GM12878 (cell line): ENCODE measurements around the gene ZDHHC7. TPM values are rescaled to one million over a fixed set of nuclear protein-coding genes. Genes with fewer than 3 reads are reported as not detected.

ENCODE experiments used
- ATAC-seq: fragments of 200-7000 bp; cut with Tn5 transposase; 3 replicates; pipeline ENCODE4 v1.9.1; 2020; ENCODE audit warnings: mild to moderate bottlenecking, moderate library complexity
- BruUV-seq: library from RNA; stranded (reverse); fragments of 400-500 nt; replicated peaks from 2 replicates; lab custom pipeline; 2021; lab: Mats Ljungman, UMichigan
- CTCF ChIA-PET: fragments of 300-600 bp; sonication (Branson Sonifier 250); formaldehyde crosslinking; extraction: SDS; loops from one replicate; lab custom pipeline; 2021; ENCODE audit warnings: inconsistent platforms; lab: Yijun Ruan, JAX
- POLR2A ChIA-PET: fragments of 350-600 bp; formaldehyde crosslinking; extraction: SDS; loops from one replicate; lab custom pipeline; 2021; ENCODE audit warnings: inconsistent platforms; lab: Charles Lee
- RAD21 ChIA-PET: fragments of 300-600 bp; sonication (Branson Sonifier 250); formaldehyde crosslinking; loops from one replicate; lab custom pipeline; 2023; ENCODE audit warnings: antibody characterized with exemption; ENCODE audit not compliant: unreplicated experiment; lab: Charles Lee
- SMC1A ChIA-PET: fragments of 300-600 bp; sonication (Branson Sonifier 250); formaldehyde crosslinking; loops from one replicate; lab custom pipeline; 2023; ENCODE audit not compliant: unreplicated experiment, uncharacterized antibody; lab: Charles Lee
- DNase-seq: peaks from one replicate; pipeline ENCODE4 v3.0.0-alpha.2; 2011; ENCODE audit warnings: low read depth, low spot score
- FAIRE-seq: peaks from 3 replicates; lab custom pipeline; 2011; peaks lifted over from hg19 to GRCh38; lab: Jason Lieb, UNC
- H2AFZ ChIP-seq: 2 replicates; pipeline ENCODE4 v1.6.0; 2011; ENCODE audit warnings: low read depth, low read length, control low read depth; ENCODE audit not compliant: control insufficient read depth
- H3K27ac ChIP-seq: 2 replicates; pipeline ENCODE4 v1.5.1; 2011; ENCODE audit warnings: control low read depth; ENCODE audit not compliant: control insufficient read depth, insufficient read depth
- H3K27me3 ChIP-seq, 2 experiments: replicated peaks in 1 of 2; 2 replicates each; pipeline versions ENCODE4 v1.6.0 to v1.6.1; 2011; ENCODE audit warnings: low read length in 1 of 2; ENCODE audit not compliant: control insufficient read depth in 2 of 2, insufficient read depth in 2 of 2
- H3K36me3 ChIP-seq, 2 experiments: 2 replicates each; pipeline ENCODE4 v1.5.1; 2011; ENCODE audit warnings: low read length in 1 of 2; ENCODE audit not compliant: control insufficient read depth in 2 of 2, insufficient read depth in 2 of 2
- H3K4me1 ChIP-seq: 2 replicates; pipeline ENCODE4 v1.6.1; 2011; ENCODE audit warnings: mild to moderate bottlenecking, low read length, moderate library complexity, mixed read lengths; ENCODE audit not compliant: control insufficient read depth, insufficient read depth
- H3K4me2 ChIP-seq: 2 replicates; pipeline ENCODE4 v1.6.0; 2011; ENCODE audit warnings: control low read depth; ENCODE audit not compliant: control insufficient read depth, insufficient read depth
- H3K4me3 ChIP-seq: fragments of 200-600 bp; sonication (generic); 2 replicates; pipeline ENCODE4 v1.5.1; 2016
- H3K79me2 ChIP-seq: 2 replicates; pipeline ENCODE4 v1.6.0; 2011; ENCODE audit warnings: low read length; ENCODE audit not compliant: control insufficient read depth, insufficient read depth
- H3K9ac ChIP-seq: 2 replicates; pipeline ENCODE4 v1.8.0; 2011; ENCODE audit warnings: low read length, control low read depth, mixed read lengths; ENCODE audit not compliant: control insufficient read depth, insufficient read depth
- H3K9me3 ChIP-seq: replicated peaks from 3 replicates; pipeline ENCODE4 v1.5.1; 2011; ENCODE audit warnings: mild to moderate bottlenecking, low read length; ENCODE audit not compliant: control insufficient read depth, insufficient read depth
- H4K20me1 ChIP-seq: 2 replicates; pipeline ENCODE4 v1.6.0; 2011; ENCODE audit not compliant: control insufficient read depth, insufficient read depth
- WGBS: methylation state at CpG from one replicate; pipeline ENCODE4 v1.1.6; 2016; ENCODE audit warnings: low lambda C conversion rate; ENCODE audit not compliant: insufficient replicate concordance, insufficient coverage; ENCODE audit errors: missing lambda C conversion rate; 5-methylcytosine and 5-hydroxymethylcytosine counted together
- in situ Hi-C: fragments of 300-500 bp; cut with MboI; formaldehyde crosslinking; loops from 9 replicates; pipeline ENCODE4 v1.14.3; 2018; ENCODE audit warnings: mixed read lengths
- intact Hi-C: fragments of 100-400 bp; cut with micrococcal nuclease; formaldehyde crosslinking; loops from one replicate; pipeline ENCODE4 v1.14.2; 2022; ENCODE audit not compliant: unreplicated experiment
- polyA plus RNA-seq, 11 experiments: library from polyadenylated mRNA; depleted of rRNA in 4 of 11; unstranded in 6 of 11; stranded (reverse) in 5 of 11; fragments of >200 nt; fragmentation: Nextera tagmentation in 4 of 11; fragmentation: Illumina TruSeq in 1 of 11; extraction: Ambion mirVana in 4 of 11; extraction: Trizol in 1 of 11; gene quantifications; 1 replicate in 1 of 11; 2 replicates in 10 of 11; pipeline versions ENCODE4 v1.2.1 to v1.2.3, GENCODE V29; 2011 to 2016; ENCODE audit warnings: inconsistent platforms in 2 of 11, missing spikeins in 2 of 11, low read depth in 1 of 11
- total RNA-seq, 4 experiments: library from RNA; depleted of rRNA in 3 of 4; stranded (reverse); fragments of >200 nt in 3 of 4; fragmentation: Illumina TruSeq in 1 of 4; extraction: Trizol in 1 of 4; gene quantifications; 2 replicates each; pipeline versions ENCODE4 v1.2.1 to v1.2.3, GENCODE V29; 2013 to 2021
- TF ChIP-seq, protein P1 (sequence below): IDR thresholded peaks from 2 replicates; pipeline ENCODE4 v1.6.1; 2011; ENCODE audit warnings: mild to moderate bottlenecking, low read depth, low read length, moderate library complexity; ENCODE audit not compliant: insufficient replicate concordance

Gene ZDHHC7
- total and polyA plus RNA-seq, 10 of the 15 experiments (the other 5 are each of a cell fraction or from before 2014, with no cell fraction given), result 0.87 to 26.0 (median 20.0) TPM

GRCh38 chr16:84967828-84968227 lies 43.5 kb downstream of the ZDHHC7 start:
- Histone ChIP-seq H3K27me3 (no peaks in the 10 kb centered on the region), H3K4me2 (no peak overlapping the region), H3K9me3 (no peaks in the 10 kb centered on the region; the same call in 2 of the 3 replicates), H3K4me1 (no peaks in the 10 kb centered on the region), H3K27ac (no peak overlapping the region), H3K79me2 (no peaks in the 10 kb centered on the region), H3K4me3 (no peak overlapping the region), H3K9ac (no peak overlapping the region), H2AFZ (no peak overlapping the region), H3K36me3 (no peaks in the 10 kb centered on the region), H4K20me1 (no peaks in the 10 kb centered on the region)
- TF ChIP-seq, protein P1, sequence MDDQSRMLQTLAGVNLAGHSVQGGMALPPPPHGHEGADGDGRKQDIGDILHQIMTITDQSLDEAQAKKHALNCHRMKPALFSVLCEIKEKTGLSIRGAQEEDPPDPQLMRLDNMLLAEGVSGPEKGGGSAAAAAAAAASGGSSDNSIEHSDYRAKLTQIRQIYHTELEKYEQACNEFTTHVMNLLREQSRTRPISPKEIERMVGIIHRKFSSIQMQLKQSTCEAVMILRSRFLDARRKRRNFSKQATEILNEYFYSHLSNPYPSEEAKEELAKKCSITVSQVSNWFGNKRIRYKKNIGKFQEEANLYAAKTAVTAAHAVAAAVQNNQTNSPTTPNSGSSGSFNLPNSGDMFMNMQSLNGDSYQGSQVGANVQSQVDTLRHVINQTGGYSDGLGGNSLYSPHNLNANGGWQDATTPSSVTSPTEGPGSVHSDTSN, result no peak
- no TSS peak for BruUV-seq
- WGBS, result 77% methylated on average over 16 of the region's 16 CpGs
- ChIA-PET CTCF (interaction anchor here (0.9 to 7.4 kb wide), 8 partner anchors 15 to 346 kb away, joined by 3 to 157 read pairs (median 38); no protein-coding TSS in a partner anchor), POLR2A (no interaction called here), SMC1A (interaction anchor here (2.1 to 6.2 kb wide), 2 partner anchors 10 to 212 kb away, joined by 5 to 142 read pairs; no protein-coding TSS in a partner anchor), RAD21 (interaction anchor here (1.1 to 5.9 kb wide), 4 partner anchors 16 to 243 kb away, joined by 3 to 84 read pairs (median 3); no protein-coding TSS in a partner anchor)
- in situ Hi-C loops, result loop anchor here (25.0 kb wide), 2 partner anchors 331 to 456 kb away; partner anchors contain the start of genes KLHL36 and MEAK7
- DNase-seq, result no peak
- FAIRE-seq, result no peak
- ATAC-seq, result no peak
- intact Hi-C loops, result loop anchor here (5.0 kb wide), 1 partner anchor 346 kb away; no protein-coding TSS in a partner anchor
